Uterus (tissue), 4 donors: ENCODE data around the gene KRT86. TPM values are rescaled to one million over a fixed set of nuclear protein-coding genes. Genes with fewer than 3 reads are reported as not detected.
A peak's percentile ranks its signal among the peaks of the same experiment; 100 is the strongest.
"Not testable (repeated sequence)": the region's sequence is repeated elsewhere in the genome, so short reads cannot be mapped to it uniquely, and the experiment has no call there.

Experiments
- DNase-seq, 2 donors: peaks; one replicate each; pipeline ENCODE4 v3.0.0-alpha.2; 2019 to 2020
- H3K27ac ChIP-seq, 2 donors: fragments of 200-600 bp; sonication (generic); 1 replicate in 1 of 2; 2 replicates in 1 of 2; pipeline ENCODE4 v1.5.1; 2016 to 2018
- H3K27me3 ChIP-seq, 2 donors: fragments of 200-600 bp; sonication (generic); one replicate each; pipeline ENCODE4 v1.5.1; 2018 to 2019; ENCODE audit warnings: control low read depth in 1 of 2
- H3K36me3 ChIP-seq, 2 donors: fragments of 200-600 bp; sonication (generic); one replicate each; pipeline ENCODE4 v1.5.1; 2019; ENCODE audit warnings: control low read depth in 1 of 2
- H3K4me1 ChIP-seq, 2 donors: fragments of 200-600 bp; sonication (generic); one replicate each; pipeline ENCODE4 v1.5.1; 2018 to 2019; ENCODE audit warnings: control low read depth in 1 of 2
- H3K4me3 ChIP-seq, 2 donors: fragments of 200-600 bp; sonication (generic); 1 replicate in 1 of 2; 2 replicates in 1 of 2; pipeline ENCODE4 v1.5.1; 2018 to 2019; ENCODE audit warnings: mild to moderate bottlenecking in 1 of 2
- H3K9me3 ChIP-seq, 2 donors: fragments of 200-600 bp; sonication (generic); one replicate each; pipeline ENCODE4 v1.5.1; 2019; ENCODE audit warnings: control low read depth in 1 of 2
- POLR2A ChIP-seq, 2 donors: fragments of 450-650 bp; IDR thresholded peaks; one replicate each; pipeline ENCODE4 v1.6.1; 2016; ENCODE audit warnings: antibody characterized with exemption in 2 of 2, mild to moderate bottlenecking in 1 of 2, moderate library complexity in 1 of 2
- intact Hi-C: fragments of 100-400 bp; cut with DNase I; formaldehyde crosslinking; loops from one replicate; pipeline ENCODE4 v1.15.1; 2023; ENCODE audit warnings: low total_unique reads
- total RNA-seq, 4 donors: library from RNA; depleted of rRNA in 3 of 4; stranded (reverse); fragments of >200 nt in 3 of 4; gene quantifications; one replicate each; pipeline versions ENCODE4 v1.1.0 to v1.2.4, GENCODE V29; 2014 to 2023
- TF ChIP-seq, protein P1 (sequence below), 4 experiments: fragments of 200-600 bp in 2 of 4; fragments of 450-650 bp in 2 of 4; sonication (generic) in 2 of 4; IDR thresholded peaks; one replicate each; pipeline ENCODE4 v1.5.1; 2016 to 2019; ENCODE audit warnings: antibody characterized with exemption in 4 of 4, mild to moderate bottlenecking in 2 of 4, moderate library complexity in 1 of 4
- donor health status: DM: yes; HTN: yes; CAD: no.

KRT86 gene
- total RNA-seq, 4 donors from 2014 or later = 0.35 TPM; not detected in 3

DNA sequence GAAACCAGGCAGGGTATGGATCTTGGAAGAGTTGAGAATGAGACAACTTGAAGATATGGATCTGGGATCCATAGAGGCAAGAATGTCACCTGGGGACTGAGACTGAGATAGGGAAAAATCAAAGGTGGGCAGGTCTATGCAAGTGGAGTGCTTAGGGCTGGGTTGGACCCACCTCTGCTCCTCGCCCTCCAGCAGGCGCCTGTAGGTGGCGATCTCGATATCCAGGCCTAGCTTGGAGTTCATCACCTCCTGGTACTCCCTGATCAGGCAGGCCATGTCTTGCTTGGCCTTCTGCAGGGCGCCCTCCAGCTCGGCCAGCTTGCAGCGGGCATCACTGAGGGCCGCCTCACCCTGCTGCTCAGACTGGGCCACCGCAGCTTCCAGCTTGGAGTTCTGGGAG lies 41.3 kb downstream of the KRT86 start:
- H3K27ac ChIP-seq, intact Hi-C loops, H3K4me1 ChIP-seq, H3K9me3 ChIP-seq, H3K27me3 ChIP-seq, H3K36me3 ChIP-seq, H3K4me3 ChIP-seq, DNase-seq: not testable (repeated sequence)
- TF ChIP-seq, protein P1, sequence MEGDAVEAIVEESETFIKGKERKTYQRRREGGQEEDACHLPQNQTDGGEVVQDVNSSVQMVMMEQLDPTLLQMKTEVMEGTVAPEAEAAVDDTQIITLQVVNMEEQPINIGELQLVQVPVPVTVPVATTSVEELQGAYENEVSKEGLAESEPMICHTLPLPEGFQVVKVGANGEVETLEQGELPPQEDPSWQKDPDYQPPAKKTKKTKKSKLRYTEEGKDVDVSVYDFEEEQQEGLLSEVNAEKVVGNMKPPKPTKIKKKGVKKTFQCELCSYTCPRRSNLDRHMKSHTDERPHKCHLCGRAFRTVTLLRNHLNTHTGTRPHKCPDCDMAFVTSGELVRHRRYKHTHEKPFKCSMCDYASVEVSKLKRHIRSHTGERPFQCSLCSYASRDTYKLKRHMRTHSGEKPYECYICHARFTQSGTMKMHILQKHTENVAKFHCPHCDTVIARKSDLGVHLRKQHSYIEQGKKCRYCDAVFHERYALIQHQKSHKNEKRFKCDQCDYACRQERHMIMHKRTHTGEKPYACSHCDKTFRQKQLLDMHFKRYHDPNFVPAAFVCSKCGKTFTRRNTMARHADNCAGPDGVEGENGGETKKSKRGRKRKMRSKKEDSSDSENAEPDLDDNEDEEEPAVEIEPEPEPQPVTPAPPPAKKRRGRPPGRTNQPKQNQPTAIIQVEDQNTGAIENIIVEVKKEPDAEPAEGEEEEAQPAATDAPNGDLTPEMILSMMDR (IDR thresholded peaks at IDR 0.05) = peak in 1 of 4 experiments; percentile 3

DNA sequence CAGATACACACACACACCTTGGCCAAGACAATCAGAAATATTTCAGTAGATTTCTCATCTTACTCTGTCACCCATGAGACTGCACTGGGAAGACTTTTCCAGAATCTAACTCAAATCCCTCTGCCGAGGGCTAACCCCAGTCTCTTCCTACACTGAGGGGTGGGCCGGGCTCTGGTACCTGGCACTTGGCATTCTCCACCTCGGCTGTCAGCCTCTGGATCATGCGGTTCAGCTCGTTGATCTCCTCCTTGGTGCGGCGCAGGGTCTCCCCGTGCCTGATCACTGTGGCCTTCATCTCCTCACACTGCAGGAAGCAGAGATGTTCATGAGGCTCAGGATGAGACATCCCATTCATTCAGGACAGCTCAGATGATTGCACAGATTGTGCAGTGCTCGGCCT lies 41.8 kb downstream of the KRT86 start:
- TF ChIP-seq, protein P1 (IDR thresholded peaks at IDR 0.05) = no peak
- TF ChIP-seq POLR2A (IDR thresholded peaks at IDR 0.05) = no peak

DNA sequence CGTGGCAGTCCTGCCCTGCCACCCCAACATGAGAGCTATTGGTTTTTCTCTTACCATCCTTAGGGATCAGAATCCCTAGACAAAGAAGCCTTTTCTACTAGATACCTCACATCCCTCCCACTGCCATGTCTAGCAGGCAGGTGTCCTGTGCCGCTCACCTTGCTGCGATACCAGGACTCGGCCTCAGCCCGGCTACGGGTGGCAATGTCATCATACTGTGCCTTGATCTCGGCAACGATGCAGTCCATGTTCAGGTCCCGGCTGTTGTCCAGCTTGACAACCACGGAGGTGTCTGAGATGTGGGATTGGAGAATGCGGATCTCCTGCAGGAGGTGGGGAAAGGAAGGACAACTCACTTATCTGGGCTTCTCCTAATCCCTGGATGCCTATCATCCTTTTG lies 42.3 kb downstream of the KRT86 start:
- DNase-seq = no peak
- intact Hi-C loops = no loop called here
- H3K36me3 ChIP-seq = no peaks in the 10 kb centered on the region
- no peaks in the 10 kb centered on the region for H3K27me3 ChIP-seq
- no peaks in the 10 kb centered on the region for H3K4me1 ChIP-seq
- no peak overlapping the region for H3K27ac ChIP-seq
- H3K9me3 ChIP-seq = no peaks in the 10 kb centered on the region
- no peak for TF ChIP-seq POLR2A (IDR thresholded peaks at IDR 0.05)
- TF ChIP-seq, protein P1 (IDR thresholded peaks at IDR 0.05) = no peak
- H3K4me3 ChIP-seq = no peak overlapping the region

More for the DNA sequence above, 41.8 kb downstream of the KRT86 start:
- H3K27ac ChIP-seq = no peak overlapping the region
- H3K4me3 ChIP-seq = no peak overlapping the region
- no peaks in the 10 kb centered on the region for H3K27me3 ChIP-seq
- no peak for DNase-seq
- H3K4me1 ChIP-seq = no peaks in the 10 kb centered on the region
- no peaks in the 10 kb centered on the region for H3K36me3 ChIP-seq
- no peaks in the 10 kb centered on the region for H3K9me3 ChIP-seq
- intact Hi-C loops = no loop called here

DNA sequence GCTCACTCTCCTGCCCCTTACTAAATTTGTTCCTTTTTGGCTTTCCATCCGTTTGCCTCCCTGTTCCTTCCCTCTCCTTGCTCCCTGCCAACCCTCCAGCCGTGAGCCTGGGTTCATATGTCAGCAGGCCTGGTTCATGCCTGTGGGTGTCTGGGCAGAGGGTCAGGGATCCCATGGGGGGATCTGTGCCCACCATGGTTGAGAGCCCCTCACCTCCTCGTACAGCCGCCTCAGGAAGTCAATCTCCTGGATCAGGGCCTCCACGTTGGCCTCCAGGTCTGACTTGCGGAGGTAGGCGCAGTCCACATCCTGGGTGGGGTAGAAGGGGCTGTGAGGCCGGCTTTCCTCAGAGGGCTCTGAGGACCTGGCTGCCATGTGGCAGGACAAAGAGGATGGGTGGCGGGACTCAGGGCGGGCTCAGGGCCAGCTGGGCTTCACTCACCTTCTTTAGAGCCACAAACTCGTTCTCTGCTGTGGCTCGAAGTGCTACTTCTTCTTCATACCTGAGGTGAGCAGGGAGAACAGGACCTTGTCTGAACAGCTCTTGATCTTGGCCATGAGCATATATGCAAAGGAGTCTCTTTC lies 43.1 kb downstream of the KRT86 start:
- DNase-seq = no peak
- no peaks in the 10 kb centered on the region for H3K4me1 ChIP-seq
- H3K27ac ChIP-seq = no peak overlapping the region
- TF ChIP-seq, protein P1 (IDR thresholded peaks at IDR 0.05) = no peak
- no peak for TF ChIP-seq POLR2A (IDR thresholded peaks at IDR 0.05)
- H3K9me3 ChIP-seq = no peaks in the 10 kb centered on the region
- no peaks in the 10 kb centered on the region for H3K36me3 ChIP-seq
- H3K27me3 ChIP-seq = no peaks in the 10 kb centered on the region
- intact Hi-C loops = no loop called here
- H3K4me3 ChIP-seq = no peak overlapping the region

DNA sequence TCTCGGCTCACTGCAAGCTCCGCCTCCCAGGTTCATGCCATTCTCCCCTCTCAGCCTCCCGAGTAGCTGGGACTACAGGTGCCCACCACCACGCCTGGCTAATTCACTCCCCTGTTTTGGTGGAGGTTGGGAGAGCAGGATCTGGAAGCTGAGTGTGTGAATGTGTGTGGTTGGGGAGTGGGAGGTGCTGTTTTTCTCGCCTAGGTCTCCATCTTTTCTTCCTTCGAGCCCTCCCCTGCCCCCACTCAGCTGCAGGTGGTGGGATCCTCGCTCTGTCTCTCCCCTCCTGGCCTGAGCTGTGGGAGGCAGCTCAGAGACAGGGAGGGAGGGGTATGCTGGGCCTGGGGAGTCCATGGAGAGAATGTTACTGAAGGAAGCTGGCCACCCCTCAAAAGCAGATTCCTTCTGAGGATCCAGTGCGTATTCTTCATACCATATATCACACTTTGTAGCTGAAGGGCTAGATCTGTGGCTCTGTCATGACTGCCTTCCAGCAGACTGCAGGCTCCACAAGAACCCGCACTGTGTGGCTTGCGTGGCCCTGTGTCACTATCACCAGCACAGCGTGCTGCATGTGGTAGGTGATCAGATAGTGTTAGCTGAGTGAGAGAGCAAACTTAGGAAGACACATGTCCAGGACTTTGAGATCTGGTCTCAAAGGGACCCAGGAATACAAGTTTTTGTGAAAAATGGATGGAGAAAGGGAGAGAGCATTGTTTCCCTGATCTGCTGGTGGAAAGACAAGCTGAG lies 44.0 kb downstream of the KRT86 start:
- no peak overlapping the region for H3K4me3 ChIP-seq
- H3K4me1 ChIP-seq = no peaks in the 10 kb centered on the region
- no peaks in the 10 kb centered on the region for H3K36me3 ChIP-seq
- H3K9me3 ChIP-seq = no peaks in the 10 kb centered on the region
- H3K27ac ChIP-seq = no peak overlapping the region
- TF ChIP-seq, protein P1 (IDR thresholded peaks at IDR 0.05) = no peak
- no peak for TF ChIP-seq POLR2A (IDR thresholded peaks at IDR 0.05)
- intact Hi-C loops = no loop called here
- DNase-seq = no peak
- no peaks in the 10 kb centered on the region for H3K27me3 ChIP-seq
